ENCODE results near the gene DIAPH2. TPM values are rescaled to one million over a fixed set of nuclear protein-coding genes. Genes with fewer than 3 reads are reported as not detected.

Gene DIAPH2
- total RNA-seq, 1 donor from 2014 or later: 11.0 TPM

- FAIRE-seq (peak; percentile 82), DNase-seq (ENCODE audit: low spot score in 2 of 2) (no peak)
Measured at GRCh38 chrX:97145934-97146333, 461.3 kb downstream of the DIAPH2 start.

- FAIRE-seq: no peak
- no peak for DNase-seq (ENCODE audit: low spot score in 2 of 2)
Measured at GRCh38 chrX:97155816-97156215, 471.2 kb downstream of the DIAPH2 start.

DNA sequence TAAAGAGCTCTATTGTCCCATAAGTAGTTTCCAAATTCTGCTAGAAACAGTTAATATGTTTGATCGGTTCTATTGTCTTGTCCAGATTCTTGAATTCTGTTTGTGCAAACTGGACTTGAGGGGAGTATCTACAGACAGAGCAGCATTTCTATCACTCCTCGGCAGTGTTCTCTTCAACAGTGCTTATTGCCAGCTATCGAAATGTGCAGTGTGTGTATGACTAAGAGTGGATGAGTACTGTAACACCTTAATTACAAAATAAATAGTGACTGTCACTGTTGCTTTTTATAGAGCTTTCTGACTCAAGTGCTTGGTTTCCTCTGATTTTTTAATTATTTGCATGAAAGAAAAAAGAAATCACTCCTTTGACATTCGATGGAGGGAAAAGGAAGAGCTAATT is 473.6 kb downstream of the DIAPH2 start:
- DNase-seq (ENCODE audit: low spot score in 2 of 2) (no peak), FAIRE-seq (no peak)

GRCh38 chrX:97159916-97160800 is 475.5 kb downstream of the DIAPH2 start:
- DNase-seq (ENCODE audit: low spot score in 2 of 2) (no peak), FAIRE-seq (no peak)

- no peak for FAIRE-seq
- DNase-seq (ENCODE audit: low spot score in 2 of 2): no peak
Measured at GRCh38 chrX:97167333-97167732, 482.7 kb downstream of the DIAPH2 start.

DNA sequence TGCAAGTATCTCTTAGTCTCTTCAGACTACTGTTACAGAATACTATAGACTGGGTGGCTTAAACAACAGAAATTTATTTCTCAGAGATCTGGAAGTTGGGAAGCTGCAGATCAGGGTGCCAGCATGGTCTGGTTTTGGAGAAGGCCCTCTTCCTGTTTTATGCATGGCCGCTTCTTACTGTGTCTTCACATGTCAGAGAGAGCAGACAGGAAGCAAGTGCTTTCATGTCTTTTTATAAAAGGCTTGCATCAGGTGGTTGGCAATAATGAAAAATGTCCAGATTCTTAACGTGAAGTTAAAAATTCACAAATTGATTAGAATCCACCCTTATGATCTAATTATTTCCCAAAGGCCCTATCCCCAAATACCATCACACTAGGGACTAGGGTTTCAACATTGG is 484.0 kb downstream of the DIAPH2 start:
- DNase-seq (ENCODE audit: low spot score in 2 of 2) (no peak), FAIRE-seq (no peak)

DNA sequence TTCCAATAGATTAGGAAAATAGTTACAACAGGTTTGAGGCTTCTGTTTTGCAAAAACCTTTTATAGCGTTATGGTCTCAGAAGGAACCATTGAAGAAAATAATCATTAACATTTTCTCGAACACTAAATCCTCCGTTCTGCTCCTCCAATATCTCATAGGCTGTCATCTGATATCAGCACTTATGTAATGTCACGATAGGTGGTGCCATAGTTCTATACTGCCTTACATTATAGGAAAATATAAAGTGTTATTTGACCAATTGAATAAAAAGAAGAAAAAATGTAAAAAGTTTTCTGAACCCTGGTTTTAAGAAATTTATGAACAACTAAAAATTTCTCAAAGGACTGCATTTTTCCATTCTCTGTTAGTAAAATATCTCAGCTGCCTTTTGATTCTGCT is 490.5 kb downstream of the DIAPH2 start:
- no peak for DNase-seq (ENCODE audit: low spot score in 2 of 2)
- FAIRE-seq: no peak

DNA sequence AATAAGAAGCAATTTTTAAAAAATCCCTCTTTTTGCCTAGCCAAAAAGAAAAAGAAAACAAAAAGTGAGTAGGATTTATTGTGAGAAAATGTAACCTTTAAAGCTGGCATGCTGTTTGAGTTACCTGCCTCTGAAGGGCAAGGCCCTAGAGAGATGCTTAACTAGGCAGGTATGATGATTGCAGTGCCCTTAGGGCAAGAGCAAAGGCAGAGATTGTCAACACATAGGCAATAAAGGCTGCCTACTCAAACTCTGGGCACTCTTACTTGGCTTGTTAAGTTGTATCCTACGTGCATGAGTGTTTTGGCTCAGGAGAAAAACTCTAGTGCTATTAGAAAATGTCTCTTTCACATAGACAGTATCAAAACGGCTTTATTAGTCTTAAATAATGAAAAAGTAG is 505.0 kb downstream of the DIAPH2 start:
- DNase-seq (ENCODE audit: low spot score in 2 of 2) (no peak), FAIRE-seq (no peak)

GRCh38 chrX:97199501-97199900 is 514.9 kb downstream of the DIAPH2 start:
- FAIRE-seq: no peak
- no peak for DNase-seq (ENCODE audit: low spot score in 2 of 2)

DNA sequence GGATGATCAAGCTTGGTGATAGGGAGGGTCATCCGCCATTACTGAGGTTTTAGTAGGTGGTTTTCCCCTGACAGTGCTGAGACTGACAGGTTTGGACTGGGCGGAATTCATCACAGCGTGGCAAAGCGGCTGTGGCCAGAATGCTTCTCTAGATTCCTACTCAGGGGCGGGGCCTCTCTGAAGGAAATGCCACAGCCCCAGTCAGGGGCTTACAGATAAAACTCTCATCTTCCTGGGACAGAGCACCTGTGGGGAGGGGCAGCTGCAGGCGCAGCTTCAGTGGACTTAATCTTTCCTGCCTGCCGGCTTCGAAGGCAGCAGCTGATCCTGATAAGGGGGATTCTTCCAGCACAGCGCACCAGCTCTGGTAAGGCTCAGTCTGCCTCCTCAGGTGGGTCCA is 515.8 kb downstream of the DIAPH2 start:
- FAIRE-seq: no peak
- DNase-seq (ENCODE audit: low spot score in 2 of 2): no peak

DNA sequence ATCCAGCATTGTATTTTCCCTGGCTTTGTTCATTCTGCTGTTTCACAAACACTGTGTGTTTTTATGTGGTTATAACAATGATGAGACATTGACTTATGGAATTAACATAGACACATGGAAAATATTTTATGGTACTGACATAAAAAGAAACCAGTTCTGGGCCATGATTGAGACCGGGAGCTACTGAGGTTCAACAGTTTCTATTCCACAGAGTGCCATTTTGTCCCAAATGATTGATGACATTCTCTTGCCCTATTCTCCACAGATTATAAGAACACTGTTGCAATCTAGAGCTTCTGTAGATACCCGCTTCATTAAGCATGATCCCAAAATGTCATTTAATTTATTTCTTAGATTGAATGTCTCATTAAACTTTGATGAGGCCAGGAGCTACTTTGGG is 525.9 kb downstream of the DIAPH2 start:
- no peak for FAIRE-seq
- no peak for DNase-seq (ENCODE audit: low spot score in 2 of 2)

DNA sequence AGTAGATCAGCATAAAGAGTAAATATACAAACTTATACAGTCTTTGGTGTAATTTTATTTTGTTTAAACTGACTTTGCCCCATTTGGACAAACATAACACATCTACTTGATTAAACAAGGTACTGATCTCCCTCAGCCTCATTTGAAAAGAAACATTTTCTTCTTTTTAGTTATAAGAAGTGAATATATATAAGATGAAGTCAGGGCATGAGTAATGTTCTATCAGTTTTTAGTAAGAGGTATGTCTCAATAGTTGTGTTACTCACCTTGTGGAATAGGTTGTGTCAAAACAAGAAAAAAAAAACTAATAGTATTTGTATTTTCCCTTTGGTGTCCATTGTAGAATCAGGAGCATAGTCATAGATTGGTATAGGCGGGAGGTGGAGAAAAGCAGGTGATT is 526.4 kb downstream of the DIAPH2 start:
- FAIRE-seq: no peak
- DNase-seq (ENCODE audit: low spot score in 2 of 2): no peak

DNA sequence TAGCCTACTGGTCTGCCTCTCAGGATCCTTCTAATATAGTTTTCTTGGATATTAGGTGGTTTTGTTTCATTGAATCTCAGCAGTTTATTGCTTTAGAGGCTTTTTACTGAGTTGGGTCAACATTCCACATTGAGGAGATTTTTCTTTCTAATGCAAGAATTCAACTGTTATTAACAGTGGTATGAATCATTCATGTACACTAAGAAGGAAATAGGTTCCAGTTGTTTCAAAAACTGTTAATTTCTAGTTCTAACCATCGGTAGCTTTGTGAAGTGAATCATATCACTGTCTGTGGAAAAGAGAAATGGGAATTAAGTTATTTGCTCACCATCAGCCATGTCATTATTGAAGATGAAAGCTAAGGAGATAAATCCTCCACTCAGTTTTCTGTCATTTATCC is 530.5 kb downstream of the DIAPH2 start:
- FAIRE-seq (no peak), DNase-seq (ENCODE audit: low spot score in 2 of 2) (no peak)

- FAIRE-seq: no peak
Measured at GRCh38 chrX:97224148-97224547, 539.5 kb downstream of the DIAPH2 start.

DNA sequence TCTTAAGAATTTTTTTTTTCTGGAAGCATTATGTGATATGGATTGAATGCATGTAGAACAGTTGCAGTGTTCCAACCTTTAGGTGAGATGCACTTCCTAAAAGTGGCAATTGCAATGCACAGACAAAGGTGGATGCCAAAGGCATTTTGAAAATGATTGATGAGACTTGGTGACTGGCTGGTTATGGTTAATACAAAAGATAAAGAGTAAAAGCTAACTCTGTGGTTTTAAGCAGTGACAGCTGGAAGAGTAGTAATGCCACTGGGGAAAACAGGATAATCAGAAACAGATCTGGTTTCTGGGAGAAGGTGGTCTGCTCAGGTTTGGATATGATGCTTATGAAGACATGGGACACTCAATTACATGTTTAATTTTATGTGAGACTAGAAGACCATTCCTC is 544.7 kb downstream of the DIAPH2 start:
- DNase-seq (ENCODE audit: low spot score in 2 of 2): no peak
- FAIRE-seq: no peak

More at GRCh38 chrX:97224148-97224547, 539.5 kb downstream of the DIAPH2 start:
- no peak for DNase-seq (ENCODE audit: low spot score in 2 of 2)

DNA sequence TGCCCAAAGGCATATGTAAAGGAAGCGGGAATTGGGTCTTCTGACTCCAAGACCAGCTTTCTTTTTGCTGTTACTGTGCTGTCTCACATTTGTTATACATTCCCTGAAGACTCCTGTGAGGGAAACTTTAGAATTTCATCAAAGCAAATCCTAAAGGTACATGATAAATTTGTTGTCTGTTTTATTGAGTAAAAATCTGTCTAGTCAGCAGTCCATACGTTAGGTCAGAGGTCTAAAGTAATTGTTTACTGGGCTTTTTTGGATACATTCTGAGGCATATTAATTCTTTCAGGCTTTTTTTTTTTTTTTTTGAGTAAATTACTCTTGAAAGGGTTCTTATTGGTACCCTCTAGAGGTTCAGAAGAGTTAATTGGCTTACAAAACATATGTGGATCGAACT is 546.3 kb downstream of the DIAPH2 start:
- FAIRE-seq (no peak), DNase-seq (ENCODE audit: low spot score in 2 of 2) (no peak)

GRCh38 chrX:97234471-97235081 is 549.9 kb downstream of the DIAPH2 start:
- DNase-seq (ENCODE audit: low spot score in 2 of 2) (no peak), FAIRE-seq (no peak)

DNA sequence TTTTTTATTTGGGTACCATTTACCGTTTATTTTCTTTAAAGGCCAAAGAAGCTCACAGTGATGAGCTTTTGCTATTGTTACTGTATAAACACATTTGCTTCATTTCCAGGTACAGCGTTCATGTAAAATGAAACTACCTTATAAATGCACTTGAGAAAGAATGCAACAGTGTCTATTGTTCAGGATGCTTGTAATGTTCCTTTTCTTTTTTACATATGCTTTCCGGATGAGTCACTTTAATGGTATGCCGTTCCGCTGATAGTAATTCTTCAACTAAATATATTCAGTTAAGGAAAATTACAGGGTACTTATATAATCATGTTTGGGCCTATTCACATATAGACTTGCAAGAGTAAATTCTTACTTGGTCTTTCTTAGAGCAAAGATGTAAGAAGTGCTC is 554.0 kb downstream of the DIAPH2 start:
- FAIRE-seq: no peak
- DNase-seq (ENCODE audit: low spot score in 2 of 2): no peak

- no peak for FAIRE-seq
- DNase-seq (ENCODE audit: low spot score in 2 of 2): no peak
Measured at GRCh38 chrX:97252111-97252510, 567.5 kb downstream of the DIAPH2 start.

GRCh38 chrX:97260679-97261078 is 576.0 kb downstream of the DIAPH2 start:
- FAIRE-seq (no peak), DNase-seq (ENCODE audit: low spot score in 2 of 2) (no peak)

- FAIRE-seq (no peak), DNase-seq (ENCODE audit: low spot score in 2 of 2) (no peak)
Measured at GRCh38 chrX:97266406-97267121, 581.9 kb downstream of the DIAPH2 start.

All from frontal cortex (tissue), 4 donors.